Activated CD8-positive, alpha-beta memory T cell treated with anti-CD3 and anti-CD28 coated beads, Interleukin-2, amount 50 U/mL, for 1 hour (primary cell): ENCODE results near the gene CAMK2A.

Experiments used
- DNase-seq: peaks from one replicate; pipeline ENCODE4 v3.0.0-alpha.2; 2020; ENCODE audit errors: extremely low read depth

The CAMK2A gene

DNA sequence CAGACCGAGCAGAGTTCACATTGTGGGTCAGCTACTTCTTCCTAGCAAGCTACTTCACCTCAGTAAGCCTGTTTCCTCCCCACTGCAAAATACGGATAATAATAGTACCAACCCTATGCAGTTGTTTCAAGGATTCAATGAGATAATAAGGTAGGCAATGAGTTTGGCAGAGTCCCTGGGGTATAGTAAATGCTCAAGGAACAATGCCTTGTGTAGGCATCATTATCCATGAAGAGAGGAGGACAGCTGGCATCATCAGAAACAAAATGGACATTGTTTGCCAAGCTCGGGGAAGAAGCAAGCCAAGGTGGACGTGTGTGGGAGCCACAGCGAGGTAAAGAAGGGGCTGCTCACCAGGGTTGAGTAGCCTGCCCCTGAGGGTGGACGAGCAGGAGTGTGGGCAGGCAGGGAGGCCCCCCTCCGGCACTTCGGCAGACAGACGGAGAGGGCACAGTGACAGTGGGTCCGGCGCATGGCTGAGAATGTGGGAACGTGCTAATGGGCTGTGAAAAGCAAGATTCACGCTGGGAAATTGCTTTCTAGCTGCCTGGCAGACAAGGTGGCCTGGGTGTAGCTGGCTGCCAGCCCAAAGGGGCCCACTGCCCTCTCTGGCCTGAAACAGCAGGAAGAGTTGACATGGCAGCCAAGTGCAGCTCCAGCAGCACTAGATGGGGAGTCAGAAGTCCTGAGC lies 10.1 kb downstream of the CAMK2A start:
- no peak for DNase-seq

DNA sequence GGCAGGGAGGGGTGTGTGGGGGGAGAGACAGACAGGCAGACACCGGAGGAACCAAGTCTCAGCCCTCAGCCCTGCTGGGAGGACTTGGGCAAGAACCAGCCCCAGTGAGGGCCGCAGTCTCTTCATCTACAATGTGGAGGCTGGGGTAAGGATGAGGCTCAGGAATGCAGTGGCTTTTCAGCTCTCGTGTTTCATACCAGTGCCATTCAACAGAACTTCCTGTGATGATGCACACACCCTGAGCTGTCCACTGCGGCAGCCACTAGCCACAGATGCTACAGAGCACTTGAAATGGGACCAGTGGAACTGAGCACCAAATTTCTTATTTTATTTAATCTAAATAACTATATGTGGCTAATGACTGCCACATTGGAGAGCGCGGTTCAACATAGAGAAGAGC lies 10.7 kb downstream of the CAMK2A start:
- no peak for DNase-seq

DNA sequence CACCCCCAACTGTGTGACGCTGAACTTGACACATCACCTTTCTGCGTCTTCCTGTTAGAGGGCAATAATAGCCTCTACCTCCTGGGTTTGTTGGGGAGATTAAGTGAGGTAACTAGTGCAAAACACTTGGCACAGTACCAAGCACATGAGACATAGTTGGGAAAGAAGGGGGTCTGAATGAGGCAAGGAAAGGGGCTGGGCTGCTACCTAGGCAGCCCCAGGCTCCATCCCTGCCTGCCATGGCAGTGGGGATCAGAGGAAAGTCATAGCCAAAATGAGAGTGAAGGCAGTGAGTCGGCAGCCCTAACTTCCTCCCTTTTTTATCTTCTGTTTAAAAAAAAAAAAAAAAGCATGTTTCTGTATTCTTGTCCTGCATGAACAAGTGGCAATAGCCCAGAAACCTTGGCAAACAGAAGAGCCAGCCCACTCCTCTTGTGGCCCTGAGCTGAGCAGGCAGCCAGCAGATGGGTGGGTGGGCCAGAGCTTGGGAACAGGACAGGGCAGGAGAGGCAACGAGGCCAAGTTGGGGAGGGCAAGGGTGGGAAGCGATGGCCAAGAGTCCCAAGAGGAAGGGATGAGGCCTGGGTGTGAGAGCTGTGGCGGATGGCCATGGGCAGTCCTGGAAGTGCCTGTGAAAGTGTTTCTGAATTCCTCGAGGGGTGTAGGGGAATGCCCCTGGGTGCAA lies 11.4 kb downstream of the CAMK2A start:
- DNase-seq, result no peak

DNA sequence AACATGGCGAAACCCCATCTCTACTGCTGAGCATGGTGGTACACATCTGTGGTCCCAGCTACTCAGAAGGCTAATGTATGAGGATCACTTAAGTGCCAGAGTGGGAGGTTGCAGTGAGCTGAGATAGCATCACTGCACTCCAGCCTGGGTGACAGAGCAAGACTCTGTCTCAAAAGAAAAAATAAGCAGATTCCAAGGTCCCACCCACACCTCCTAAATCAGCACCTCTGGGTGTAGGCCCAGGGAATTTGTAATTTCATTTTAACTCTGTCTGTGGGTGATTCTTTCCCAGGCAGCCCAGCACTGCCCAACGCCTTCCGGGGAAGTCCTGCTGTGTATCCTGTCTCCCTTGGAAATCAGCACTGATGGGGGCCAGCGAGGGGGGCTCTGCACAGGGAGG lies 12.5 kb downstream of the CAMK2A start:
- no peak for DNase-seq

DNA sequence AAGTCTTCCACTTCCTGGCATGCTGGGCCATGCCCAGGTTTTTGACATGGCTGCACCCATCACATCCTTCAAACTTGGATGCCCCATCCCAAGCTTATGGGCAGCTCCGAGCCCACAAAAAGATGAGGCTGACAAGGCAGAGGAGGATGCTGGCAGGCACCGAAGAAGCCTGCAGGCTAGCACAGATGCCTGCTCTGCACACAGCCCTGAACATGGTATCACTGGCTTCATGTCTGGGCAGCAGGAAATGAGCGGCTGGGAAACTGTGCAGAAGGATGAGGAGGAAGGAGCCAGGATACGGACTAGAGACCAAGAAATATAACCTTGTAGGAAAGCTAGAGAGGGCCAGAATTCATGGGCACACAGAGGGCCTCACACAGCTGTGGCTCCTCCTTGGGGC lies 14.8 kb downstream of the CAMK2A start:
- DNase-seq, result no peak

DNA sequence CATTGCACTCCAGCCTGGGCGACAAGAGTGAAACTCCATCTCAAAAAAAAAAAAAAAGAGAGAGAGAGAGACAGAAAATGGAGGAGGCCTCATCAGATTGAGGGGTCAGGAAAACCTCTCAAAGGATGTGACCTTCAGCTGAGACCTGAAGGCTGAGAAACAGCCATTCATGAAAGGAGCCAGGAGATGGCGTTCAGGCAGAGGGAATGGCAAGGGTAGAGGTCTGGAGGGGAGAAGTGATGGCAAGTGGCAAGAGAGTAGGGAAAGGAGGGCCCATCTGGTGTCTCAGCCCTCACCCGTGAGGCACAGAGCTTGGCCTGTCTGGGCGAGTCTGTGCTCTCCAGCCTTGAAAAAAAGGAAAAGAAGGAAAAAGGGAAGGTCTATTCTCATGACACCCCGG lies 17.0 kb downstream of the CAMK2A start:
- no peak for DNase-seq

DNA sequence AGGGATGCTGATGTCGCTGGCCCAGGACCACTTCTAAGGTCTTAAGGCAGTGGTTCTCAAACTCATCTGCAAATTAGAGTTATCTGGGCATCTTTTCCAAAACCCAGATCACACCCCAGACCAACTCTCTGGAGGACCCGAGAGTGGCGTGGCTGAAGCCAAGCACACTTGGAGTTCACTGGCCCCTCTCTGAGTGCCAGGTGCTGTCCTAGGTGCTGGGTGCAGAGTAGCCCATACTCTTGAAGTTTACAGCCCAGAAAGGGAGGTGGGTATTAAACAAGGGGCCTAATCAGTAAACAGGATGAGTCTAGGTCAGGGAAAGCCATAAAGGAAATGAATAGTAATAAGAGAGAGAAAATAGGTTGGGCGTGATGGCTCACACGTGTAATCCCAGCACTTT lies 17.6 kb downstream of the CAMK2A start:
- DNase-seq, result no peak

DNA sequence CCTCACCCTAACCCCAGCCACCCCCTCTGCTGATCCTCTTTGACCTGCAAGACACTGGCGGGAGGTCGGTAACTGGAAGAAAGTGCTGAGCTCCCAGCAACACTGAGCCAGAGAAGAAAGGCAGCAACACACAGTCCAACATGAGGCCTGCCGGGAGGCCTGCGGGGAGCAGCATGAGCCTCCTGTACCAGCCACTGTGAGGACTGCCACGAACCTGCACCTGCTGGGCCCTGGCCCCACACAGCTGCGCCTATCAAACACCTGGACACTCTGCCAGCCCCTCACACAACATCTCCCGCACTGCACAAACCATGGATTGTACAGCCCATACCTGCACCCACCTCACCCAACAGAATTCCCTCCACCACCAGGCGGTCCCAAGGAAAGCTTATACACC lies 18.3 kb downstream of the CAMK2A start:
- DNase-seq, result no peak

DNA sequence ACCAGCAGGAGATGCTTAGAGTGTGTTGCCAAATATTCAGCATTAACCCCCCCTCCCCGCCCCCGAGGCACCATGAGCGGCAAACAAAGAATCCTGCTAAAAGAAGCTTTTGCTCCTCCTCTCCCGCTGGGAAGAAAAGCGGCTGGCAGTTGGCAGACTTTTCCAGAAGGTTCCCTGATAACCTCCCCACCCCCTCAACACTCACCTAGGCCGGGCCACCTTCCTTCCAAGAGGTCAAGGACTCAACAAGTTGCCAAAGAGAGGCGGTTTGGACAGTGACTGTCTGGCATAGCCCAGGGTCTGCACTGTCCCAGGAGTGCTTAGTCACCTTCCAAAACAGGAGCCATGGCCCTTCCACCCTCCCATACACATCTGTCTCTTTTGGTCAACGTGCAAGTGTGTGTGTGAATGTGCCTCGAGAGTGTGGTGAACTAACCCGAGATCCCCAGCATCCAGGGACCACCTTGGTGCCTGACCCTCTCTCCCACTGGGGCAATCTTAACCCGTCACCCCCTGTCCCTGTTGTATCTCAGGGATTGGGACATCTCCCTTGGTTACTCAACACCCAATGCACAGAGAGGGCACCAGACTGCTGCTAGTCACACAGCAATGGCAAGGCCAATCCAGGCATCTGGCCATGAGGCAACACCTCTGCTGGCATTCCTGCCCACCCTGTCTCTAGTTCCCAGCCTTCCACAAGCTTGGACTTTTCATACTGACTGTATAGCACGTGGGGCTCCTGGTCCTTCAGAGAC lies 18.9 kb downstream of the CAMK2A start:
- no peak for DNase-seq

DNA sequence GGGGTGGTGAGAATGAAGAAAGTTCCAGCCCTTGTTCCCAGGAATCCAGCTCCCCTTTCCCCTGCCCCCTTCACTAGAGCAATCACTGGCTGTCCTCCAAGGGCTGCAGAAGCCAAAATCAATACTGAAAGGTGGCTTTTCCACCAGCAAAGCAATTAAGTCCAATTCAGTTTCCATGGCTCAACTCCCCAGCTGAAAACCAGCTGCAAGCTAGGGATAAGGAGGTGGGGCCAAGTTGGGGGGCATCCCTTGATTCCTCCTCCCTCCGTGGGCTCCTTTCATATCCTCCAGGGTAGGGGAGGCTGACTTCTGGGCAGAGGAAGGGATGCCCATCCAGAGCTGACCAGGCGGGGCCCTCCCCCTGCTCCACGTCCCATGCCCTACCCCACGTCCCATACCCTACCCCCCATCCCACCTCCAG lies 22.7 kb downstream of the CAMK2A start:
- no peak for DNase-seq

DNA sequence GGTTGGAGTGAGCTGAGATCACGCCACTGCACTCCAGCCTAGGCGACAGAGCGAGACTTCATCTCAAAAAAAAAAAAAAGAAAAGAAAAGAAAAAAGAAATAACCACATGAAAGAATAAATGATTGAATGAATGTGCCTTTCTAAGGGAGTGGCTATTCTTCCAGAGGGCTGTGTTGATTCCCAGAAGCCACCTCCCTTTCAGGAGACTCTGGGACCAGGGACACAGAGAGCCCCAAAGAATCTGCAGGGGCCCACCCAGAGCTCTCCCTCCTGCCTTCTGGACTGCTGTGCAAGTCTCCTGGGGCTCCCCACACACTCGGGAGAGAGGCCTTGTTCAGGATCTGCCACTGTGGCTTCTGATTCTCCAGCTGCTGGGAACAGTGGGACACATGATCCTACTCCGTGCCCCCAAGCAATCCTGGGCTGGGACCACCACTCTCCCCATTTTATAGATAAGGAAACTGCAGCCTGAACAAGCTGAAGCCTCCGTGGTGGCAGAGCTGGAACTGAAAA lies 23.6 kb downstream of the CAMK2A start:
- no peak for DNase-seq

DNA sequence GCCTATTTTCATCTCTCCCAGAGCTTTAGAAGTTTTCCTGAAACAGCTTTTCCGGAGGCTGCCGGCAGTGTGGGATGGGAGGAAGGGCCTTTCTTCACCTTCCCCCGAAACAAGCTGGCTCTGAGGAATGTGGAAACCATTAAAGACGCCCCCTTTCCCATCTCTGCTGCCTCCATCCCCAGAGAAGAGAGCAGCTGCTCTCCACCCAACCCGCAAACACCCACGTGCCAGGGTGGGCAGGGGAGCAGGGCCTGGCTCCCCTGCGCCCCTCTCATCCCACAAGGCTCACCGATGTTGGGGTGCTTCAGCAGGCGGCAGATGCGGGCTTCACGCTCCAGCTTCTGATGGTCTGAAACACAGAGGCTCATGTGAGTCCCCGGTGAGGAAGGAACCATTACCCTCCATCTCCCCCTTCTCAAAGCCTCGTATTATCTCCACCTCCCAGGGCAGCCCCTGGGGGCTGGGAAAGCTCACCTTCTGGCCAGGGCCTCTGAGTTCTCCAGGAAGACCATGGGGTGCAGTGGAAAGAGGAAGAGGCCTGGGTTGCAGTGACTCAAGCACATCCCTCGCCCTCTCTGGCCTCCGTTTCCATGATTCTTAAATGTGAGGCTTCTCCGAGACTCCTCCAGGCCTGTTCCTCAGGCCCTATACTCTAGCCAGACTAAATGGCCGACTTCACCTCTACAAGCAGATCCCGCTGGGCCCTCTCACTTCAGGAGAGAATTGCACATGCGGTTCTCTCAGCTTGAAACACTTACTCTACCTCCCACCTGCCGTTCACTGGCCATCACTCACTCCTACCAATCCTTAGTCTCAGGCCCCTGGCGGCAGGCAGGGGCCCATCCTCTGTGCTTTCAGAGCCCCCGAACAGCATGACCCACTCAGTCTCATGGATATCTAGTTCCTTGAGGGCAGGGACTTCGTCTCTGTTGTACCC lies 24.6 kb downstream of the CAMK2A start:
- no peak for DNase-seq

DNA sequence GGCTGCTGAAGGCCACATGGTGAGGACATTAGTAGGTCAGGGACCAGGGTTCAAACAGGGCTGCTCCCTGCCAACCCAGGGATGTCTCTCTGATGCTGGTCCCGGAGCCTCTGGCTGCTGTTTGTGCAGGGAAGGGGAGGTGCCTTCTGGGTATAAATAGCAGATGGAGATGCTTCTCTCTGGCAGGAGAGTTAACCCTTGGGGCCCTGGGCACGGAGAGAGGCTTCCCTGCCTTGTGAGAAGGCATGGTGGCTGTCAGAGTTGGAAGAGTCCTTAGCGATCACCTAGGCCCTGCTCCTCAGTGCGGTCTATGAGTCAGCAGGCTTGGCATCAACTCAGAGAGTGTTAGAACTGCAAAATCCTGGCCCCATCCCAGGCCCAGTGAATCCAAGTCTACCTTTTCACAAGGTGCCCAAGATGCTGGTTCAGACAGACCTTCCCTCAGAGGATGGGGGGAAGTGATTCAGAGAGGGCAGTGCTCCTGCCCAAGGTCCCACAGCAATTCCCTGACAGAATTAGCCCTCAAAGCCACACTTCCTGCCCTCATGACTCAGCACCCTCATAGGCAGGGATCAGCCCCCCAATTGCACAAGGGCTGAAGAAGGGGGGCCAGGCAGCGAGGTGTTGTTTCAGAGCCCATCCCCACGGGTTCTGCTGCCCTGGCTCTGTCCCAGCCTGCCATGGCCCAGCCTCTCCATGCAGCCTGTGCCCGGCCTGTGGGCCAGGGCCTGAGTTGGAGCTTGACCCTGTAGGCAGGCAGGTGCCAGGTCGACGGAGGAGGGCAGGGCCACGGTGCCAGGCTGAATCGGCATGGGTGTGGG lies 25.6 kb downstream of the CAMK2A start:
- no peak for DNase-seq

DNA sequence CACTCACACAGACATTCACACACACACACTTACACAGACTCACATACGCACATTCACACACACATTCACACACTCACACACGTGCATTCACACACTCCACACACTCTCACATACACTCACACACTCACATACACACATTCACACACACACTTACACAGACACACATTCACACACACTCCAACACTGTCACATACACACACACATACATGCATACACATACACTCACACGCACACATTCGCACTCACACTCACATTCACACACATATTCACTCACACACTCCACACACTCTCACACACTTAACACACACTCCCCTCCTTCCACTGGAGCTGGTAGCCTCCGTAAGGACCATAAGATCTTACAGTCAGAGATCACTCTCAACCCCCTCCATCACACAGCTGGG lies 26.2 kb downstream of the CAMK2A start:
- no peak for DNase-seq

DNA sequence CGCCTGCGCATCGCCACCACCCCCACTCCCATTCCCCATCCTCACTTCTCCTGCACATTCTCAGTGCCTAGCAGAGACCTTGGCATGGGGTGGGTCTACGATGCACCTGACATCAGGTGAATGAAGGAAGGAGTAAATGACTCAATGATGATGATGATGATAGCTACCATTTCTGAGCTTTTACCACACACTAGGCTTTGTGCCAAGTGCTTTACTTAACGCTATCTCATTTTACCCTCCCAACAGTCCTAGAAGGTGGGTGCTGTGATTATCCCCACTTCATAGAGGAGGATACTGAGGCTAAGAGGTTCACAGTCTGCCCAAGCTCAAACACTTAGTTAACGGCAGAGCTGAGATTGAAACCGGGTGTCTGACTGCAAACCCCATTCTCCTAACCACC lies 27.1 kb downstream of the CAMK2A start:
- DNase-seq, result no peak

DNA sequence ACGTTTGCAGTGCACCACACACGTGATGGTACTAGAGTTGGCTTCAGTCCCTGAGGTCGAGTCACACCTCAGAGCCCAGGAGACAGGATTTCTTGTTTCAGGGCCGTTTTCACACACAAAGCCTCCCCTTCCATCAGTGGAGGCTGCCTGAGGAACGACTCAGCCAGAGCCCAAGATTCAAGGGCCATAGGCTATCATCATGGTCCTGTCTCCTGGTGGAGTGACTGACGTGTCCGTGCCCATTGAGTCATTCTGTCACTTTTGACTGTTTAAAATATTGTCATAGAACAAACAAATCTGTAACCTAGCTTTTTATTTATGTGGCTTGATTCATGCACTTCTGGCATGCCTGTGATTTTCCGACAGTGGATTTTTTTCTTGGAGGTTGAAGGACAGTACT lies 28.3 kb downstream of the CAMK2A start:
- no peak for DNase-seq

DNA sequence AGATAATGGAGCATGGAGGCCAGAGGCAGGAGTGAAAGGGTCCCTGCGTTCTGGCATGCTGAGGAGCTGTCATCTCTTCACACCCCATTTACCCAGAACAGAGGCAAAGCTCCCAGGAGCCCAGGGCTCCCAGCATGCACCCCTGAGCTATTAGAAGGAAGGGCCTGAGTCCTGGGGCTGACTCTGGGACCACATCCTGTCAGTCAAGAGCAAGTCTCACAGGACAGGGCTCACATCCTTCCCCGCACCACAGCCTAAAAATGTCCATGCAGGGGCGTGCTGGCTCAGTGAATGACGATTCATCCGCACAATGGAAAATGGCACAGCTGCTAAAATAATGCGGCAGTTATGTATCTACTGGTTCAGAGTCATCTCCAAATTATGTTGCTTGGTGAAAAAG lies 31.4 kb downstream of the CAMK2A start:
- no peak for DNase-seq

DNA sequence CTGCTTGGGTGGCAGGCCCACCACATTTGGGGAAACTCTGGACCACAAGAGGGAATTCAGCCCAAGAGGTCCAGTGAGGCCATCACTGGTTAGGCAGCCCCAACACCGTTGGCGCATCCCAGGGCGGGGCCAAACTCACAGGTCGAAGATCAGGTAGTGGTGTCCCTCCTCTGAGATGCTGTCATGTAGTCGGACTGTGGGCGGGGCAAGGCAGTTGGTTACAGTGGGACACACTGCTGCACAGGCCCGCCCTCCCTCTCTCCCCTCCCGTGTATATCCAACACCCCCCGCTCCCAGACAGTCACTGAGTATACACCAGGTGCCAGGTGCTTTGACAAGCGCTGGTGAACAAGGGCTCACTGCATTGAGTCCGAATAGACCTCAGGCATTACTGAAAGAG lies 32.1 kb downstream of the CAMK2A start:
- DNase-seq, result no peak

DNA sequence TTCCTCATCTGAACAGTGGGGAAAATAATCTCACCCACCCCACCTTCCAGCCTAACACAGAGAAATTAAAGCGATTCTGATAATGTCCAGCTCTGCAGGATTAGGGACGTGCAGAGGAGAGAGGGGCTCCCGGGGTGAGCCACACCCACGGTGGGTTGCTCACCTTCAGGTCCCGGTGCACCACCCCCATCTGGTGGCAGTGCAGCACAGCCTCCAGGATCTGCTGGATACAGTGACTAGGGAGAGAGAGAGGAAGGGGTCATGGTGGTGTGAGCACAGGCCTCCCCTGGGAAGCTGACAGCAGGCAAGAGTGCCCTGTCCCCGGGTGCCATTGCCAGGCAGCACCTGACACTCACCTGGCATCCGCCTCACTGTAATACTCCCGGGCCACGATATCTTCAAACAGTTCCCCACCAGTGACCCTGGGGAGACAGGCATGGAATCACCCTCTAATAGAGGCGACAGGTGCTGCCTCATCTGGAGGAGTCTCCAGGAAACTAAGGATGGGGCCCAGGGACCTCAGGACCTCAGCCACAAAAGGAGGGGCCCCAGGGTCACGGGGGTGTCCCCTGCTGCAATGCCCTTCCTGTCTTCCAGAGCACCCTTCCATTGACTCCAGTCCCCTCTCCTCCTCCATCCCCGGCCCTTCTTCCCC lies 33.0 kb downstream of the CAMK2A start:
- DNase-seq, result no peak

DNA sequence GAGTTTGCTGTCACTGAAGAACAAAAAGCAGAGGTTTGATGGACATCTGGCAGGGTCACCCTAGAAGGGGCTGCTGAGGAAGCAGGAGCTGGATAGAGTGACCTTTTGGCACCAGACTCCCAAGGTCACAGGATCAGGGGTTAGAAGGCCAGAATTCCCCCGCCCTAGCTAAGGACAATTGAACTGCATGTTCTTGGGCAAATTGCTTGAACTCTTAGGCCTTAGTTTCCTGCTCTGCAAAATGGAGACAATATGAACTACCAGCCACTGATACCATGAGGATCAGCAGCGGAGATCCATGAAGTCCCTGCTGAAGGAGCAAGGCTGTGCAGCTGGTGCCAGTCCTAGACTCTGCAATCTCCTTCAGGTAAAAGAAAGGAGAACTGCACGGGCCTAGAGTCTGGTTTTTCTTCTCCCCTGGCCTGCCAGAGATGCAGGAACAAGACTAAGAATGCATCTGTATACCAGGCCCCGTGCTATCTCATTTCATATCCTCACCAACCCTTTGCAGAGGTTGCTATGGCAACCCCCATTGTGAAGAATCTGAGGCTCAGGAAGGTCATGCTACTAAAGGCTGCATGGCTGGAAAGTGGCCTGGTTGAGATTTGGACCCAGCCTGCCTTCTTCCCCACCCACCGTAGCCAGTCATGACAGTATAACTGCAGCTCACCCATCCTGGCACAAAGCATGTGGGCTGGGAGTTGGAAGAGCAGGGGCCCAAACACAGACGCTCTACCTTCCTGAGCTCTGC lies 33.7 kb downstream of the CAMK2A start:
- no peak for DNase-seq
